HepG2 (cell line): ENCODE measurements around the gene CYSTM1. TPM values are rescaled to one million over a fixed set of nuclear protein-coding genes. Genes with fewer than 3 reads are reported as not detected.

Source experiments
- EHMT2 ChIP-seq: fragments of 200-600 bp; sonication (generic); IDR thresholded peaks from 2 replicates; pipeline ENCODE4 v1.7.0; 2017; ENCODE audit warnings: antibody characterized with exemption, low read depth, low read length, borderline replicate concordance
- FOSL2 ChIP-seq: sonication (generic); formaldehyde crosslinking; IDR thresholded peaks from 2 replicates; pipeline ENCODE4 v1.4.0; 2020; ENCODE audit warnings: missing genetic modification reagents
- IRF2 ChIP-seq: IDR thresholded peaks from 2 replicates; pipeline ENCODE4 v1.6.1; 2018; ENCODE audit warnings: missing genetic modification reagents, missing compliant biosample characterization
- KAT8 ChIP-seq: IDR thresholded peaks from 2 replicates; pipeline ENCODE4 v1.6.1; 2016; ENCODE audit warnings: missing genetic modification reagents, missing compliant biosample characterization
- KIAA2018 ChIP-seq: sonication (generic); formaldehyde crosslinking; IDR thresholded peaks from 2 replicates; pipeline ENCODE4 v1.5.0; 2020; ENCODE audit warnings: mild to moderate bottlenecking, missing genetic modification reagents, borderline replicate concordance
- NR2F2 ChIP-seq: IDR thresholded peaks from 2 replicates; pipeline ENCODE4 v1.6.1; 2012; ENCODE audit warnings: low read depth, inconsistent platforms, borderline replicate concordance
- RFXANK ChIP-seq: IDR thresholded peaks from 2 replicates; pipeline ENCODE4 v1.6.1; 2016
- SAP130 ChIP-seq: IDR thresholded peaks from 2 replicates; pipeline ENCODE4 v1.6.1; 2016; ENCODE audit warnings: low read depth
- U2AF1 ChIP-seq: fragments of 200-400 bp; formaldehyde crosslinking; optimal IDR thresholded peaks from 2 replicates; pipeline ENCODE3; 2017; ENCODE audit warnings: mild to moderate bottlenecking, low read depth, low read length
- ZBTB44 ChIP-seq: sonication (generic); formaldehyde crosslinking; IDR thresholded peaks from 2 replicates; pipeline ENCODE4 v1.4.0; 2020; ENCODE audit warnings: missing genetic modification reagents
- ZNF18 ChIP-seq: sonication (generic); formaldehyde crosslinking; IDR thresholded peaks from 2 replicates; pipeline ENCODE4 v1.8.0; 2022; ENCODE audit warnings: mild to moderate bottlenecking, missing genetic modification reagents; ENCODE audit not compliant: insufficient replicate concordance
- ZNF292 ChIP-seq: sonication (generic); formaldehyde crosslinking; IDR thresholded peaks from 2 replicates; pipeline ENCODE4 v1.8.1; 2022; ENCODE audit warnings: mild to moderate bottlenecking, low read depth, missing genetic modification reagents, borderline replicate concordance
- ZNF431 ChIP-seq: sonication (generic); formaldehyde crosslinking; IDR thresholded peaks from 2 replicates; pipeline ENCODE4 v1.9.0; 2022; ENCODE audit warnings: missing genetic modification reagents, low read depth, mild to moderate bottlenecking, borderline replicate concordance
- ZNF563 ChIP-seq: sonication (generic); formaldehyde crosslinking; IDR thresholded peaks from 2 replicates; pipeline ENCODE4 v1.8.0; 2022; ENCODE audit warnings: mild to moderate bottlenecking, moderate library complexity, missing genetic modification reagents
- ZNF576 ChIP-seq: sonication (generic); formaldehyde crosslinking; IDR thresholded peaks from 2 replicates; pipeline ENCODE4 v1.4.0; 2020; ENCODE audit warnings: mild to moderate bottlenecking, missing genetic modification reagents
- ZNF607 ChIP-seq: sonication (generic); formaldehyde crosslinking; IDR thresholded peaks from 2 replicates; pipeline ENCODE4 v1.5.1; 2020; ENCODE audit warnings: missing genetic modification reagents, mild to moderate bottlenecking, borderline replicate concordance
- ZNF670 ChIP-seq: sonication (generic); formaldehyde crosslinking; IDR thresholded peaks from 2 replicates; pipeline ENCODE4 v1.8.0; 2022; ENCODE audit warnings: mild to moderate bottlenecking, missing genetic modification reagents, borderline replicate concordance
- polyA plus RNA-seq, 8 experiments: library from polyadenylated mRNA; depleted of rRNA in 3 of 8; stranded (reverse) in 7 of 8; unstranded in 1 of 8; fragments of >200 nt; fragmentation: Illumina TruSeq in 4 of 8; extraction: Trizol in 4 of 8; gene quantifications; 2 replicates each; pipeline versions ENCODE4 v1.2.1 to v1.2.3, GENCODE V29; 2011 to 2016; ENCODE audit warnings: low read depth in 4 of 8, missing spikeins in 1 of 8, mixed read lengths in 1 of 8; ENCODE audit not compliant: insufficient read depth in 1 of 8
- total RNA-seq, 5 experiments: library from RNA; depleted of rRNA; stranded (reverse); fragments of >200 nt; fragmentation: Illumina TruSeq; extraction: Trizol; gene quantifications; 2 replicates each; pipeline ENCODE4 v1.2.3, GENCODE V29; 2016; ENCODE audit warnings: low read depth in 1 of 5

CYSTM1 gene
- total and polyA plus RNA-seq, 2 of the 13 experiments (the other 11 are each of a cell fraction or from before 2014, with no cell fraction given), result 40.0 to 73.4 TPM

GRCh38 chr5:140174465-140175366, at the start of gene CYSTM1 (continued):
- TF ChIP-seq KIAA2018 (CRISPR knock-in tag) (no peak), ZNF292 (CRISPR knock-in tag) (no peak), EHMT2 (no peak), KAT8 (CRISPR knock-in tag) (peak; percentile 79; the same call in 1 of the 2 replicates), ZNF563 (CRISPR knock-in tag) (0 out of 2 replicates have a peak, but pooled peaks have one; percentile 7), SAP130 (CRISPR knock-in tag) (peak; percentile 92), RFXANK (CRISPR knock-in tag) (no peak; the same call in 1 of the 2 replicates), IRF2 (no peak), U2AF1 (no peak), ZNF18 (CRISPR knock-in tag) (no peak), ZNF607 (CRISPR knock-in tag) (peak; percentile 73), ZNF431 (CRISPR knock-in tag) (no peak), FOSL2 (CRISPR knock-in tag) (peak; percentile 63), ZNF670 (CRISPR knock-in tag) (no peak), NR2F2 (no peak), ZBTB44 (CRISPR knock-in tag) (no peak), ZNF576 (CRISPR knock-in tag) (no peak)
